GM19463 (cell line): Measurements from ENCODE around the gene DDRGK1.

Experiments used
- ATAC-seq: cut with Tn5 transposase; IDR thresholded peaks from one replicate; pipeline ENCODE4 v1.9.1; 2021; ENCODE audit warnings: mild to moderate bottlenecking, moderate library complexity; ENCODE audit not compliant: unreplicated experiment

DDRGK1 gene

GRCh38 chr20:3235666-3236324 is 31.3 kb upstream of the DDRGK1 start:
- ATAC-seq, result no peak

GRCh38 chr20:3233991-3234498 is 29.6 kb upstream of the DDRGK1 start:
- no peak for ATAC-seq

GRCh38 chr20:3233131-3233990 is 28.9 kb upstream of the DDRGK1 start:
- no peak for ATAC-seq

- no peak for ATAC-seq
Observed at GRCh38 chr20:3231889-3232588, 27.6 kb upstream of the DDRGK1 start.

GRCh38 chr20:3231116-3231515 is 26.6 kb upstream of the DDRGK1 start:
- no peak for ATAC-seq

GRCh38 chr20:3229798-3230197 is 25.3 kb upstream of the DDRGK1 start:
- ATAC-seq, result no peak

GRCh38 chr20:3229158-3229557 is 24.7 kb upstream of the DDRGK1 start:
- no peak for ATAC-seq

GRCh38 chr20:3228750-3229032 is 24.2 kb upstream of the DDRGK1 start:
- no peak for ATAC-seq

GRCh38 chr20:3227936-3228749 is 23.7 kb upstream of the DDRGK1 start:
- no peak for ATAC-seq

- no peak for ATAC-seq
Observed at GRCh38 chr20:3227506-3227905, 23.0 kb upstream of the DDRGK1 start.

- no peak for ATAC-seq
Observed at GRCh38 chr20:3226864-3227263, 22.4 kb upstream of the DDRGK1 start.

GRCh38 chr20:3226093-3226492 is 21.6 kb upstream of the DDRGK1 start:
- ATAC-seq, result no peak

- ATAC-seq, result no peak
Observed at GRCh38 chr20:3224681-3225421, 20.4 kb upstream of the DDRGK1 start.

- ATAC-seq, result no peak
Observed at GRCh38 chr20:3223994-3224680, 19.7 kb upstream of the DDRGK1 start.

GRCh38 chr20:3223651-3223993 is 19.1 kb upstream of the DDRGK1 start:
- no peak for ATAC-seq

- ATAC-seq, result no peak
Observed at GRCh38 chr20:3222635-3223600, 18.4 kb upstream of the DDRGK1 start.

- no peak for ATAC-seq
Observed at GRCh38 chr20:3221398-3222226, 17.1 kb upstream of the DDRGK1 start.
